AG09309 (cell line): ENCODE results near the gene CPSF7.
A peak's percentile ranks its signal among the peaks of the same experiment; 100 is the strongest.

ENCODE experiments used
- DNase-seq: peaks from one replicate; pipeline ENCODE4 v3.0.0-alpha.2; 2010; ENCODE audit warnings: low read depth
- H3K4me3 ChIP-seq: 2 replicates; pipeline ENCODE4 v1.5.1; 2011; ENCODE audit warnings: mild to moderate bottlenecking, low read depth, low read length, moderate library complexity; ENCODE audit not compliant: control insufficient read depth
- CTCF ChIP-seq: IDR thresholded peaks from 2 replicates; pipeline ENCODE4 v1.5.1; 2011; ENCODE audit warnings: mild to moderate bottlenecking, low read depth, low read length, inconsistent platforms; ENCODE audit not compliant: insufficient read depth, control insufficient read depth; ENCODE audit errors: missing control alignments

The CPSF7 gene

DNA sequence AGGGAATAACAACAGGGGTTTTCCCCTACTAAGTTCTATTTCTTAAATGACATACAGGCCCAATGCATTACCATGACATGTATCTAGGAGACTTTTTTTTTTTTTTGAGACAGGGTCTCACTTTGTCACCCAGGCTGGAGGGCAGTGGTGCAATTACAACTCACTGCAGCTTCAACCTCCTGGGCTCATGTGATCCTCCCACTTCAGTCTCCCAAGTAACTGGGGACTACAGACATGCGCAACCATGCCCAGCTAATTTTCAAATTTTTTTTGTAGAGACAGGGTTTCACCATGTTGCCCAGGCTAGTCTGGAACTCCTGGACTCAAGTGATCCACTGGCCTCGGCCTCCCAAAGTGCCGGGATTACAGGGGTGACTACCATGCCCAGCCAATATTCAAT lies 7.5 kb downstream of the CPSF7 start:
- no peak for DNase-seq
- TF ChIP-seq CTCF: no peak
- no peak overlapping the region for H3K4me3 ChIP-seq

DNA sequence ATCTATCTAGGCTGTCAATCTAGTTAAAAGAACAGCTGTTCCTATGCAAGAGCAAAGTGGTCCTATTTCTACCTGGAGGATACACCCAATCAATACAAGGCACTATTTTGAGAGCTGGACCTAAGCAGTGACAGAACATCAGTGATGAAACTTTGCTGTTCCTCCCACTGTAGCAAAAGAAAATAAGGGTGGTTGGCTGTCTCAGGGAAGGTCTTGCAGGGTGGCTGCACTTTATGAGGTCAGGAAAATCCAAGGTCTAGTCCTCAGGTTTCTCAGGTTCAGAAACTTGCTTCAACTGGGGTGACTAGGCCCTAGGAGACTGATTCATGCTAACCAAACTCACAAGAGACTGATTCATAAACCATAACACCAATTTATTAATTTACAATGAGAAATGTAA lies 11.6 kb downstream of the CPSF7 start:
- TF ChIP-seq CTCF: no peak
- H3K4me3 ChIP-seq: no peak overlapping the region
- DNase-seq: no peak

DNA sequence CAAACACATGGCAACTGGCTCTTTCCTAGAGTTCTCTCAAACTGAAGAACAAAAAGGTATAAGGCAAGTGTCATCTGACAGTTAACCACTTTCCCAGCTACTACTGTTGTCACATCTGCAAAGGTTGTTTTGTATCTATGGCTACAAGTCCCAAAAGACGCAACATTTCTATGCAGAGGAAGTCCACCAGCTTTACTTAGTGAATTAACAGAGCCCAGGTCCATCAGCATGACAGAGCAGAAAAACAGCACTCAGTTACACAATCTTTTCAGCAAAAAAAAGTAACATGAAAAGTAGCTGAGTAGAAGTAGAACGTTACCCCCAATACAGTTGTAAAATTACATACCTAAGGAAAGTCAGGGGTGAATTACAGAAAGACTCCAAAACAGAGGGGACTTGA lies 12.1 kb downstream of the CPSF7 start:
- DNase-seq: no peak
- H3K4me3 ChIP-seq: no peak overlapping the region
- TF ChIP-seq CTCF: no peak

DNA sequence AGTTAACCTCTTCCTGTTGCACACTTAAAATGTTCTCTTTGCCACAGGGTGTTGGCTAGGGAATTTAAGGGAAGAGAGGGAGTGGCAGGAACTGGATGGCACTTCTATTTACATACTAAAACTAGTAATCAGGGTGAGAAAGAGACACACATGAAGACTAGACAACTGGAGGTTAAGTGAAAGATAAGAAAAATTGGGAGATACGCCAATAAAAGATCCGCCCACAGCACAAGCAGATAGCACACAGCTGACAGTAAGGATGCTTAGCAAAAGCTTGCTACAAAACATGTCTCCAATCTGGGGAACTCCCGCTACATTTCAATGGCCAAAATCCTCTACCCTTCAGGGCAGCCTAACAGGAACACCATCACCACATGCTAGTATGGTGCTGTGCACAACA lies 12.8 kb downstream of the CPSF7 start:
- DNase-seq: no peak
- TF ChIP-seq CTCF: no peak
- H3K4me3 ChIP-seq: no peak overlapping the region

GRCh38 chr11:61415381-61415780 lies 14.4 kb downstream of the CPSF7 start:
- no peak for TF ChIP-seq CTCF
- DNase-seq: no peak
- H3K4me3 ChIP-seq: no peak overlapping the region

DNA sequence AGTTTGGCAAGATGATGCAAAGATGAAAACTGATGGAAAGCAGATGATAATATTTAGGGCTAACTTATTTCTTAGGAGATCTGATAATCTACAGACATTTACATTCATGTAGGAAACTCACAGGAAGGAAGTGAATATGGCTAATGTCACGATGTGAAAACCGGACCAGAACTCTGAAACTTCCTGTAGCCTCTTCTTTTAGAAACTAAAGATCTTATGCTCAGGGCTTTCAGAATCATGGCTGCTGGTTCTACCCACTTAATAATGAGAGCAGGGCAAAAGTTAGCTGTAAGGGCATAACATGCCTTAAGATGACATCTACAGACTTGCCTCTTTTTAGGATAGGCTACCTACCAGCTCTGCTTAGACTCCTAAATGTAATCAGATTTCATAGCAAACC lies 15.2 kb downstream of the CPSF7 start:
- TF ChIP-seq CTCF: no peak
- H3K4me3 ChIP-seq: no peak overlapping the region
- DNase-seq: no peak

- DNase-seq: peak; percentile 46
- no peak overlapping the region for H3K4me3 ChIP-seq
- TF ChIP-seq CTCF: no peak
Observed at GRCh38 chr11:61413496-61413895, 16.3 kb downstream of the CPSF7 start.
